ENCODE measurements around the gene UHRF1.

The UHRF1 gene

DNA sequence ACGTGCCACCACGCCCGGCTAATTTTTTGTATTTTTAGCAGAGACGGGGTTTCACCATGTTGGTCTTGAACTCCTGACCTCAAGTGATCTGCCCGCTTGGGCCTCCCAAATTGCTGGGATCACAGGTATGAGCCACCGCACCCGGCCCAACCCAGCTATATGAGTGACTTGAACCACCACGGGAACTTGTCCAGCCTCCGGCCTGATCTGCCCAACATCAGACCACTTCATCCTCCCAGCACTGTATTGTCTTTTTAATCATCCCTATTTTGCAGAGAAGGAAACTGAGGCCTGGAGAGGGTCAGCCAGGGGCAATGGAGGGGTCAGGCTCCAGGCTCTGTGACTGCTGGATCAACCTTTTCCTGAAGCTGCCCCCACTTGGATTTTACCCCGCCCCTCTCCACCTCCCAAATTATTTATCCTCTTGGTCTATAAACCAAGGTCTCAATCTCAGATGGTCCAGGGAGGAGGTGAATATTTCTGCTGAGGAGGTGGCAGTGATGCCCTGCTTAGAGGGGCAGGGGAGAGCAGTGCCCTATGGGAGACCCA is 40.9 kb upstream of the UHRF1 start:
- no peak overlapping the region; the same call in 1 of the 2 replicates for H3K4me3 ChIP-seq (replicated peaks; ENCODE audit: low read depth, low read length)
- H3K36me3 ChIP-seq (ENCODE audit: control insufficient read depth, insufficient read depth, low read length), result no peaks in the 10 kb centered on the region
- no peak for DNase-seq (ENCODE audit: extremely low read depth, insufficient read length)
- no peak for TF ChIP-seq CTCF (IDR thresholded peaks at IDR 0.05; ENCODE audit: insufficient read depth, low read length, poor library complexity, severe bottlenecking)
- no peaks in the 10 kb centered on the region for H3K27me3 ChIP-seq (replicated peaks; ENCODE audit: control insufficient read depth, insufficient read depth, low read length)

GRCh38 chr19:4870025-4870700 is 39.1 kb upstream of the UHRF1 start:
- Histone ChIP-seq H3K4me3 (replicated peaks; ENCODE audit: low read depth, low read length) (no peak overlapping the region), H3K27me3 (replicated peaks; ENCODE audit: control insufficient read depth, insufficient read depth, low read length) (no peaks in the 10 kb centered on the region), H3K36me3 (ENCODE audit: control insufficient read depth, insufficient read depth, low read length) (no peaks in the 10 kb centered on the region)
- DNase-seq (ENCODE audit: extremely low read depth, insufficient read length), result no peak
- no peak for TF ChIP-seq CTCF (IDR thresholded peaks at IDR 0.05; ENCODE audit: insufficient read depth, low read length, poor library complexity, severe bottlenecking)

GRCh38 chr19:4871711-4872110 is 37.6 kb upstream of the UHRF1 start:
- Histone ChIP-seq H3K27me3 (replicated peaks; ENCODE audit: control insufficient read depth, insufficient read depth, low read length) (no peaks in the 10 kb centered on the region), H3K36me3 (ENCODE audit: control insufficient read depth, insufficient read depth, low read length) (no peaks in the 10 kb centered on the region), H3K4me3 (replicated peaks; ENCODE audit: low read depth, low read length) (no peak overlapping the region)
- no peak for DNase-seq (ENCODE audit: extremely low read depth, insufficient read length)
- TF ChIP-seq CTCF (IDR thresholded peaks at IDR 0.05; ENCODE audit: insufficient read depth, low read length, poor library complexity, severe bottlenecking), result no peak

GRCh38 chr19:4873930-4874329 is 35.4 kb upstream of the UHRF1 start:
- no peak for TF ChIP-seq CTCF (IDR thresholded peaks at IDR 0.05; ENCODE audit: insufficient read depth, low read length, poor library complexity, severe bottlenecking)
- Histone ChIP-seq H3K36me3 (ENCODE audit: control insufficient read depth, insufficient read depth, low read length) (no peaks in the 10 kb centered on the region), H3K4me3 (replicated peaks; ENCODE audit: low read depth, low read length) (no peak overlapping the region), H3K27me3 (replicated peaks; ENCODE audit: control insufficient read depth, insufficient read depth, low read length) (no peaks in the 10 kb centered on the region)
- DNase-seq (ENCODE audit: extremely low read depth, insufficient read length), result no peak

GRCh38 chr19:4877753-4878490 is 31.4 kb upstream of the UHRF1 start:
- TF ChIP-seq CTCF (IDR thresholded peaks at IDR 0.05; ENCODE audit: insufficient read depth, low read length, poor library complexity, severe bottlenecking), result no peak
- no peak for DNase-seq (ENCODE audit: extremely low read depth, insufficient read length)
- Histone ChIP-seq H3K27me3 (replicated peaks; ENCODE audit: control insufficient read depth, insufficient read depth, low read length) (no peaks in the 10 kb centered on the region), H3K36me3 (ENCODE audit: control insufficient read depth, insufficient read depth, low read length) (no peaks in the 10 kb centered on the region), H3K4me3 (replicated peaks; ENCODE audit: low read depth, low read length) (no peak overlapping the region)
